ENCODE measurements around the gene CDHR5.

- TF ChIP-seq EZH2phosphoT487 (IDR thresholded peaks at IDR 0.05; ENCODE audit: low read depth, severe bottlenecking, unreplicated experiment) (no peak), CTCF (IDR thresholded peaks at IDR 0.05; ENCODE audit: poor library complexity) (no peak)
These were observed 15.4 kb downstream of the CDHR5 start for GRCh38 chr11:609341-609811.
